Right ventricle myocardium superior (tissue), 1 donor: Measurements from ENCODE around the gene RCOR2. TPM values are rescaled to one million over a fixed set of nuclear protein-coding genes. Genes with fewer than 3 reads are reported as not detected.
A peak's percentile ranks its signal among the peaks of the same experiment; 100 is the strongest.

Experiments used
- ATAC-seq: fragments of 200-7000 bp; cut with Tn5 transposase; one replicate; pipeline ENCODE4 v1.9.1; 2020; ENCODE audit warnings: mild to moderate bottlenecking; ENCODE audit not compliant: poor library complexity
- DNase-seq: peaks from one replicate; pipeline ENCODE4 v3.0.0-alpha.2; 2020
- intact Hi-C: fragments of 100-400 bp; cut with DNase I; formaldehyde crosslinking; loops from one replicate; pipeline ENCODE4 v1.11.2; 2022
- total RNA-seq: library from RNA; stranded (reverse); fragmentation: NEBNext Ultra II Directional; extraction: Animal tissue kit (Norgen Biotek cat#: 25700); gene quantifications from one replicate; pipeline ENCODE4 v1.2.1, GENCODE V29; 2021
- donor health status: DM: no; HTN: yes; CAD: no; lungs with severe emphysema.

The RCOR2 gene
- total RNA-seq, 1 donor from 2014 or later, result 9.9 TPM

DNA sequence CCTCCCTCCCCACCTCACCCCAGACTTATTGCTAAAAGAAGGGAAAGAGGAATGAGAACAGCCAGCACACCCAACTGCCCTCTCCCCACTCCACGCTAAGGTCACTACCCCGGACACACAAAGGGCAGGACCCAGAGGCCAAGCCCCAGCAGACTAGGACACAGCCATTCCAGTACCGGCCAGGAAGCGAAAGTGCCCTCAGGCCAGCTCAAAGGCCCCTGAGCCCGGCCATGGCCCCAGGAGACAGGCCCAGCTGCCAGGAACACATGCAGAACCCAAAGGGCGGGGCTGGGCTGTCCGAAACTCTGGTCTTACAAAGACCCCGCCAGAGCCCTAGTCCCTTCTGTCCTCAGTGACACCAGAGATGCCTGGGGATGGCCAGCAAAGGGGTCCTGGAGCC, 5.5 kb downstream of the RCOR2 start:
- ATAC-seq, result no peak
- DNase-seq, result no peak
- intact Hi-C loops, result no loop called here

DNA sequence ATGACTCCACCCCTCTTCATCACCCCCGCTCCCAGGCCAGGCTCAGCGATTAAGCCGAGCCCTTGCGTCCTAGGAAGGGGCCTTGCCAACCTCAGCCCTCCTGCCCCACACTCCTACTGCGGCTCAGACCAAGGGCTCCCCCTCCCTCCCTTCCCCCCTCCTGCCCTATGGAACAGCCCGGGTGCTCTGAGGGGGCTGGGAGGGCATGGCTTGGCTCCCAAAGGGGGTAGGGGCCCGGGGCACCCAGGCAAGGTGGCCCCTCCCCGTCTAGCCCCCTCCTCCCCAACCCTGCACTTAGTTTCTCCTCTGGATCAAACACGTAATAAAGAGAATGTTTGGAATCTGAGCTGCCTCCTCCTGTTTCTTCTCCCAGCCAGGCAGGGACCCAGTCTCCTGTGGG, 6.3 kb downstream of the RCOR2 start:
- no peak for ATAC-seq
- intact Hi-C loops, result no loop called here
- no peak for DNase-seq

DNA sequence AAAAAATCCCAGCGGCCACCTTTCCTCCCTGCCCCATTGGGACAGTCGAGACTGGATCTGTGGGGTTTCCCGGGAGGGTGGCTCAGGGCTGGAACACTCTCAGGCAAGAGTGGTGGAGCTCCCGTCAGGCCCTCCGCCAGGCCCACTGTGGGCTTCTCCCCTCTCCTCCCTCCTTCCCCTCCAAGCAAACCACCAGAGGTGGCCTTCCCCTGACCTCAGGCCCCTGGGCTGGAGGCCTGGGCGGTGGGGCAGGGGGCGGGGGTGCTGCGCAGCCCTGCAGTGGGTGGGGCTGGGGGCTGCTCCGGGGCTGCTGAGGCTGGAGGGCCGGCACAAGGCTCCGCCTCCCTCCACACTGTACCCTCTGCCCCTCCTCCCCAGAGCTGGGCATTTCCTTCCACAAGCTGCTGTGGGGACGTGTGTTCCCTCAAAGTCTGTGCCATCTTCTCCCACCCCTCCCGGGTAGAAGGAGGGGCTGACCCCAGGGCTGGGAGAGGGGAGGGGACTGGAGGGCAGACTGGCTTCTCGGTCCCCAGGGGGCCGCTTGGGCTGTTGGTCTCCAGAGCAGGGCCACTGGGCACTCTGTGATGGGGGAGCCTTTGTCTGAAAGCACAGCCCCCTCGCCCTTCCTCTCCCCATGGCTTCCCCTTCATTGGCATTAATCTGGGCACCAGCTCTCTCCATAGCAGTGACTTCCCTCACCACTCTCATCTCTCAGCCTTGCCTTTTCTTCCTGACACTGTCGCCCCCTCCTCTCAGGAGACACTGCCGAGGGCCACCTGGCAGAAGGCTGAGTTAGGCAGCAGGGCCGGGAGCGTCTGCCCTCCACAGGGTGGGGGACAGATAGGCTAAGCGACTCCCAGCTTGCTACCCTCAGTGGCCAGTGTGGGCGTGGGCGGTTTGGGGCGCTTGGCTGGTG, 7.1 kb downstream of the RCOR2 start:
- DNase-seq, result no peak
- no peak for ATAC-seq
- intact Hi-C loops, result no loop called here

DNA sequence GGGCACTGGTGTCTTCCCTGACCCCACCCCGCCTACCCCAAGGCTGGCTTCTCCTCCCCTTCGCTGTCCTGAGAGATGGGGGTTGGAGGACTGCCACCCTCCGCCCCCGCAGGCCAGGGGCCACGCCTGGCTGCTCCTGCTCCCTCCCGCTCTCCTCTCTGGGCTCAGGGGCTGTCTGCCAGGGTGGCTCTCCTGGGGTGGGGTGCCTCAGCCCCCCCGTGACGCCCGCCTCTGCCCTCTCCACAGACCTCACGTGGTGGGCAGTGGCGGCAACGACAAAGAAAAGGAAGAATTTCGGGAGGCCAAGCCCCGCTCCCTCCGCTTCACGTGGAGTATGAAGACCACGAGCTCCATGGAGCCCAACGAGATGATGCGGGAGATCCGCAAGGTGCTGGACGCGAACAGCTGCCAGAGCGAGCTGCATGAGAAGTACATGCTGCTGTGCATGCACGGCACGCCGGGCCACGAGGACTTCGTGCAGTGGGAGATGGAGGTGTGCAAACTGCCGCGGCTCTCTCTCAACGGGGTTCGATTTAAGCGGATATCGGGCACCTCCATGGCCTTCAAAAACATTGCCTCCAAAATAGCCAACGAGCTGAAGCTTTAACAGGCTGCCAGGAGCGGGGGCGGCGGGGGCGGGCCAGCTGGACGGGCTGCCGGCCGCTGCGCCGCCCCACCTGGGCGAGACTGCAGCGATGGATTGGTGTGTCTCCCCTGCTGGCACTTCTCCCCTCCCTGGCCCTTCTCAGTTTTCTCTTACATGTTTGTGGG, 8.1 kb downstream of the RCOR2 start:
- DNase-seq (peak; percentile 74), ATAC-seq (peak; percentile 55)
- intact Hi-C loops, result no loop called here

DNA sequence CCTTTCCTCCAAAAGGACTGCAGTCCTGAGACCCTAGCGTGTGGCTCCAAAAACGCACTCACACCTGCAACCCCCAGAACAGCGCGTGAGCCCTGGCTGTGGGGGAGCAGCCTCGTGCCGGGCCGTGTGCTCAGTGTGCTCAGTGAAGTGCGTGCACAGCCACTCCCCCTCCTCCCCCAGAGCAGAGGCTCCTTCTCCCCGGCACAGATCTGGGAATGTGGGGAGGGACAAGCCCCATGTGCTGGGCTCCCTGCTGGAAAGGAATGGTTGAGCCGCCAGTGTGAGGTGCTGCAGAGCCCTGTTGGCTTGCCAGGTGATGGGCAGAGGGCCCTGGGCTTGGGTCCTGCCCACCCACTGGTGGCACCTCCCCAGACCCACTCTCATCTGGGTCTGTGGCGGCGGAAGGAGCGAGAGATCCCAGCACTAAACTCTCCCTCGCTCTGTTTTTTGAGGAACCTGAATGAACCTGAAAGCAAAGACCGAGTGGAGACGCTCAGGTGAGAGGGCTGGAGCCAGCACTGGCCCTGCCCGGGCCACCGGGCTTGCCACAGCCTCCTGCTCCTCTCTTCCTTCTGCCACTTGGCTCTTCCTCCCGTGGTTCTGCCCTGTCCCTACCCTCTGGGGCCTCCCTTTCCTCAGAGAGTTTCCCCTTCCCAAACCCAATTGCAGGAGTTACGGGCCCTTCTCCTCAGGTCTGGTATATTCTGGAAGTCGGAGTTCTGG, 9.0 kb downstream of the RCOR2 start:
- no peak for ATAC-seq
- intact Hi-C loops, result no loop called here
- no peak for DNase-seq

DNA sequence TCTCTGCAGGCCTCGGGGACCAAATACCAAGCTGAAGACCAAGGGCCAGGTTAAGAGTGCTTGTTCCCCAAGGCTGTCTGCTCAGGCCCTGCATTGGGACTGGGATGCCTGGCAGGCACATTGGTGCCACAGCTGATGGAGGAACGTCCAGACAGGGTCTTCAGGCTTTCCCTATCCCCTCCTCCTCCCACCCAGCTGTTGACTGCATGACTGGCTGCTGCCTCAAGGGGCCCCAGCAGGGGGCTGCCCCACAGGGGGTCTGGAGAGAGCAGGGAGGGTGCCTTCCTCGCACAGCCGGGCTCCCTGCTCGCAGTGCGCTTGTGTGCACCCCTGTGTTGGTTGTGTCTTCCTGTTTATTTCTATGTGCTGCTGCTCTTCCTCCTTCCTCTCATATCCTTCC, 9.9 kb downstream of the RCOR2 start:
- ATAC-seq, result no peak
- DNase-seq, result no peak
- intact Hi-C loops, result no loop called here

DNA sequence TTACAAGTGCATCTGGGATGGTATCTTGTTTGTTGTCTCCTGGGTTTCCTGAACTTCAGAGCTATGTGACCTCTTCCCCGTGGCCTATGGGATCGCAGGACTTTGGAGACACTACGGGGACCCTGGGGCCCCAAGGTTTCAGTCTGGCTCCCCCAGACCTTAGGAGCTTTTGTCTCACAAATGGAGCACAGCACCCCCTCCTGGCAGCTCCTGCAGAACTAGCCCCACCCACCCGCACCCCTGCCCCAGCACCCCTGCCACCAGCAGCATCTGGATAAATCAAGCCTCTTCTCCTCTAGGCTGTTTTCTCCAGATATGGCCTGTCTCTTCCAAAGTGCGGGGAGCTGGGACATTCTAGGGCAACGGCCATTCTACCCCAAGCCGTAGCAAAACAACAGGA, 10.4 kb downstream of the RCOR2 start:
- intact Hi-C loops, result no loop called here
- DNase-seq (no peak), ATAC-seq (no peak)

DNA sequence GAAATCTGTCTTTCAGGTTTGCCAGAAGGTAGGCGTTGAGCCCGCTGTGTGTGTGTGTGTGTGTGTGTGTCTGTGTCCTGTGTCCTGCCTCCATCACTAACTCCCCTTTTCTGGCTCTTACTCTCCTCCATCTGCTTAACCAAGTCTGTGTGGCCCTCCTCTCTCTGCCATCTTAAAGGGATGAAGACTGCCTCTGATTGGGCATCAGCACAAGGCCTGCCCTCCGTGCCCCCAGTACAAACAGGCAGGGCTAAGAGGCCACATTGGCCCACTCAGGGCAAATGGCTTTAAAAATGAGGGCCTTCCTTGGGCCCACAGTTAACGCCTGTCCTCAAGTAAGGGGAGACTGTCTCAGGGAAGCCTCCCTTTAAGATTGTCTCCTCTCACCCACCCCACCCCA, 10.9 kb downstream of the RCOR2 start:
- DNase-seq (no peak), ATAC-seq (no peak)
- intact Hi-C loops, result no loop called here

DNA sequence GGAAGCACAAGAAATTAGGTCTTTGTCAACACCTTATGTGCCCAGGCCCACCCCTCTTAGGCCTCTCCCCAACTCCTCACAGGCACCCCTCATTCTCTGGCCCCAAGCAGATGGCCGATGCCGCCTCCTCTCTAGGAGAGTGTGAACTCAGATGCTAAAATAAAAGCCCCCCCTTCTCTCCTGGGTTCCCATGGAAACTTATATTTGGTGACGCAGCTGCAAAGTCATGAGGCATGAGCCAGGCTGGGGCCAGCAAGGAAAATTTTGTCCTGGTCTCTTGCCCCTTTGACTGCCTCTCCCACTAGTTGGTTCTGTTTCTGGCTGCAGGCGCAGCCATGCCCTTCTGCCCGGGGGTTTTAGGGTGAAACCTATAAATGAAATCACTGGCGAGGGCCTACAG, 11.8 kb downstream of the RCOR2 start:
- intact Hi-C loops, result no loop called here

DNA sequence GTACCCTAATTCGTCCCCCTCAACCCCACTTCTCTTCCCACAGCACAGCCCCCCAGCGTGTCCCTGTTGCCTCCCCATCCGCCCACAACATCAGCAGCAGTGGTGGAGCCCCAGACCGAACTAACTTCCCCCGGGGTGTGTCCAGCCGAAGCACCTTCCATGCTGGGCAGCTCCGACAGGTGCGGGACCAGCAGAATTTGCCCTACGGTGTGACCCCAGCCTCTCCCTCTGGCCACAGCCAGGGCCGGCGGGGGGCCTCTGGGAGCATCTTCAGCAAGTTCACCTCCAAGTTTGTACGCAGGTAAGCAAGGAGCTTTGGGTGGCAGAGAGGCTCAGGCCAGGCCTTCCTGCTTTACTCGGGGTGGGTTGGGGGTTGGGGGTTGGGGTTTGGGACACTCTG, 12.2 kb downstream of the RCOR2 start:
- intact Hi-C loops, result no loop called here
- DNase-seq (no peak), ATAC-seq (no peak)

More for the DNA sequence above, 11.8 kb downstream of the RCOR2 start:
- no peak for ATAC-seq
- DNase-seq, result no peak

DNA sequence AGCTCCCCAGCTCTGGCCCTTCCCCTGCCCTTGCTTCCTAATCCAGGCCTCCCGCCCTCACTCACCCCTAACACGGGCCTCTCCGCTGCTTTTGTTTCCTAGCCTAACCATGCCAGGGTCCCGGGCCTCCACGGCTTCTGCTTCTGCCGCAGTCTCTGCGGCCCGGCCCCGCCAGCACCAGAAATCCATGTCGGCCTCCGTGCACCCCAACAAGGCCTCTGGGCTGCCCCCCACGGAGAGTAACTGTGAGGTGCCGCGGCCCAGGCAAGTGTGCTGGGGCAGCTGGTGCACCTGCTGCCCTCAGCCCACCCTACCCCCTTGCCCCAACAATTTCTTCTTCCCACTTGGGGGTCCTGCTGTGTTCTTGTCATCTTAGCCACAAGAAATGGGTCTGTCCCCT, 13.1 kb downstream of the RCOR2 start:
- DNase-seq (no peak), ATAC-seq (no peak)
- intact Hi-C loops, result no loop called here

DNA sequence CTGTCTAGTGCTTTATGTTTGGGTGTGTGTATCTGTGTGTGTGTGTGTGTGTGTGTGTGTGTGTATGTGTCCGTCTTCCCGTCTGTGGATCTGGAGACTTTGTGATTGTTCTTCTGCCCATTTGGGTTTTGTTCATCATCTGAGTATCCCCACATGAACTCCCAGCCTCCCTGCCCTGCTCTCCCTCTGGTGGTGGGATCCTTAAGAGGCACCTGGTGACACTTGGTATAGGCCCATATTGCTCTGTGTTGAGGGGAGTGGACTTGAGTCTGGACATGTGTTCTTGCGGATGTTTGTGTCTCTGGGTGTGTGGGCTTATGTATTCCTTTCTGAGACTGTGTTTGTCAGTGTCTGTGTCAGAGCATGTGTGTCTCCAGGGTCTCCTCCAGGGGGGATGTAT, 15.3 kb downstream of the RCOR2 start:
- ATAC-seq, result no peak
- intact Hi-C loops, result no loop called here
- DNase-seq, result no peak

DNA sequence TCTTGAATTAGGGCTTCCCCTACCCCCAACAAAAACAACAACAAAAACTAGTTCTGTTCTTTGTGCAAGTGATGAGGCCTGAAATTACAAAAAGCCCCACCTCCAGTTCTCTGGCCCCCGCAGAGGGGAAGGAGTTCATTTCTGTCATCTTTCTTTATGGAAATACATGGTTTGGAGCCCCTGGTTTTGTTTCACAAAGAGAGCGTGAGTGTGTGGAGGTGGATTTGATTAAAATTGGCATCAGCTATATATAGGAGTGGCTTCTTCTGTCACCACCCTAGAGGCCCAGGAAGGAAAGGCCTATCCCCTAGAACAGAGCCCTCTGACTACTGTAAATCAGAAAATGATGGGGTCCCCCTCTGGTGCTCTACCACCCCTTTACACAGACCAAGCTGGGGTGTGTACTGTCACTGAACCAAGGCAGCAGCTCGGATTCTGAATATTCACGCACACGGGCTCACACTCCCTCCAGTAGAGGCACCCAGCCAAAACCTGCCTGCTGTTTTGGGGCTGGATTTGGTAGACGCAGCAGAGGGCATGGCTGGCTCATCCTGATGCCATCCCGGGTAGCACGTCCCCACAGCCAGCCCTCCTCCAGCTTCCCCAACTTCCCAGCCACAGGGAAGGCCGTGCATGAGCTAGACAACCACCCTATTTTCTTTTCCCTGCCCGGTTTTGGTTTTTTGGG, 19.4 kb downstream of the RCOR2 start:
- DNase-seq (peak; percentile 37), ATAC-seq (peak; percentile 42)
- intact Hi-C loops, result no loop called here

DNA sequence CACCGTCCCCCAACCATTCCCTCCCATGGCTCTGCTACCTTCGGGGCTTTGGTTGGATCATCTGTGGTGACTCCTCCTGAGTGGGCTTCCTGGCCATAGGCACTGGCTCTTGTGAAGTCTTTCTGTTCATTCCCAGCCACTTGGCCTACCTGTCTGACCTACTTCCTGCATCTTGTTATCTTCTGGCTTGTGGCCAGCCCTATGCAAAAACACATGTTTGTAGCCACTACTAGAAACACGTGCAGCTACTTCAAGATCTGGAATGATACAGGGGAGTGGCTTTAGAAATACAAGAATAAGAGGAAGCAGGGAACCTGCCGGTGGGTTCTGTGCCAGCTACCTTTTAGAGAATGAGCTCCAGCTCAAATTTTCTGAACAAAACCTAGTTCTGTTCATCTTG, 20.9 kb downstream of the RCOR2 start:
- intact Hi-C loops, result no loop called here
- DNase-seq, result no peak
- no peak for ATAC-seq

DNA sequence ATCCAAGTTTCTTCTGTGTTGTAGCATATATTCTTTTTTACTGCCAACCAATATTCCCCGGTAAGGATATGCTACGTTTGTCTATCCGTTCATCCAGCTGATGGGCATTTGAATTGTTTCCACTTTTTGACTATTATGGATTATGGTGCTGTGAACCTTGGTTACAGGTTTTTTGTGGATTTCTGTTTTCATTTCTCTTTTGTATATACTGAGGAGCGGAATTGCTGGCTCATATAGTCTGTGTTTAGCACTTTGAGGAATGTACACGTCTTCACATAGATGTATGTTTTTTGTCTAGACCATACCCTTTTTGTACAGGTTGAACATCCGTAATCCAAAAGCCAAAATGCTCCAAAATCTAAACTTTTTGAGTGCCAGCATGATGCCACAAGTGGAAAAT, 23.6 kb downstream of the RCOR2 start:
- intact Hi-C loops, result no loop called here
- DNase-seq (no peak), ATAC-seq (no peak)

DNA sequence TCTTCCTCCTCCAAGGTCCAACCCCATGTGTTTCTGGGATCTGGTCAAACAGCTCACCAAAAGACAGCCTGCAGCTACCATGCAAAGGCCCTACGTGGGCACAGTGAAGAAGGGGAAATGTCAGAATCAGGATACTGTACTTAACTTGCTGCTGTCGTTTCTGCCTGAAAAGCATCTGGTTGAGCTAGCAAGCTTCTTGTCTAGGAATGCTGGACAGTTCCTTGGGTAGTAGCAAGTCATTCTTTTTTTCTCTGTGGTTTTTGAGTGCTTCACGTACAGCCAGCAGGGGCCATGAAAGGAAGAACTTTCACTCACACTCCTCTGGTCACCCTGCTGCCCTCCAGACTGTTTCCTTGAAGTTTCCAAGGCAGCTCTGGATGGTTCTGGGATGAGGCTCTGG, 24.7 kb downstream of the RCOR2 start:
- intact Hi-C loops, result no loop called here
- DNase-seq, result no peak
- ATAC-seq, result no peak

DNA sequence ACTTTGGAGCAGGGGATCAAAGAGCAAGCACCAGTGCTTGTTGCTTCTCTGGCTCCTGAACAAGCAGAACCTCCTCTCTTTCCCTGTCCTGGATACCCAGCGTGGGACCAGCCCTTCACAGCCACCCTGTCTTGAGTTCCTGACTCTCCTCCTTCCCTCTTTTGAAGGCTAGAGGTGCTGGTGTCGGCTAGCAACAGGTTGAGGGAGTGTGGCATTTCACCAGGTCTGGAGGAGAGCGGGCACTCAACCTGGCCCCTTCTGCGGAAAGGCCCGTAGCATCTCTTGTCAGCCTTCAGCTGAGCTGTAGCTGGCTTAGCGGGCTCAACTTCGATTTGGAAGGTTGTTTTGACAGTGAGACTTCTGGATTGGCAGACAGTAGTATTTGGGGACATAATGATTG, 26.6 kb downstream of the RCOR2 start:
- no peak for ATAC-seq
- DNase-seq, result no peak
- intact Hi-C loops, result no loop called here

DNA sequence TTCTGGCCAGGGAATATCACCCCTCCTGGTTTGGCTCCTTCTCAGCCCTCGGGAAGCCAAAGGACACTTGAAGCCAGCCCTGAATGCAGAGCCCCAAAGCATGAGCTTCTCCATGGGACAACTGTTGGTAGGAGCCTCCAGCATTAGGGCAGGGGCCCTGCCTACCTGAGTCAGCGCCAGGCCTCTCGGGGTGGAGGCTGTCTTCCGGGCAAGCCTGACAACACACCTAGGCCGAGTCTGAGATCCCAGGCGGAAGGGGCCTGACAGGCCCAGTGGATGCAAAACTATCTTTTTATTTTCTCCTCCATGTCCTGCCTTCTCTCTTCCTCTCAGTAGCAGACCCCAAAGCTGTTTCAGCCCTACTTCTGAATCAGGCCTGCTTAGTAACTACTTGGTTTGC, 27.6 kb downstream of the RCOR2 start:
- ATAC-seq, result no peak
- peak; percentile 34 for DNase-seq
- intact Hi-C loops, result no loop called here
